Liver (tissue), 9 donors: ENCODE results near the gene BTBD9. TPM values are rescaled to one million over a fixed set of nuclear protein-coding genes. Genes with fewer than 3 reads are reported as not detected.

Experiments used
- DNase-seq: peaks from one replicate; pipeline ENCODE4 v3.0.0-alpha.2; 2017; ENCODE audit warnings: low spot score
- H3K27ac ChIP-seq, 2 donors: one replicate each; pipeline ENCODE4 v1.7.0; 2013; ENCODE audit warnings: inconsistent platforms in 2 of 2, low read length in 2 of 2, control low read depth in 1 of 2, low read depth in 1 of 2, mild to moderate bottlenecking in 1 of 2
- H3K27me3 ChIP-seq, 4 donors: one replicate each; pipeline versions ENCODE4 v1.6.1 to v1.7.0; 2013; ENCODE audit warnings: low read length in 3 of 4, inconsistent platforms in 1 of 4, mild to moderate bottlenecking in 1 of 4, moderate library complexity in 1 of 4; ENCODE audit not compliant: control insufficient read depth in 4 of 4, insufficient read depth in 4 of 4
- H3K36me3 ChIP-seq, 4 donors: one replicate each; pipeline versions ENCODE4 v1.6.1 to v1.7.0; 2013; ENCODE audit warnings: low read length in 3 of 4, mild to moderate bottlenecking in 3 of 4, low read depth in 1 of 4, moderate library complexity in 1 of 4; ENCODE audit not compliant: control insufficient read depth in 4 of 4, insufficient read depth in 3 of 4
- H3K4me1 ChIP-seq, 4 donors: one replicate each; pipeline versions ENCODE4 v1.6.1 to v1.7.0; 2013; ENCODE audit warnings: low read length in 3 of 4, mild to moderate bottlenecking in 3 of 4, moderate library complexity in 1 of 4; ENCODE audit not compliant: control insufficient read depth in 4 of 4, insufficient read depth in 4 of 4
- H3K4me3 ChIP-seq, 3 donors: one replicate each; pipeline versions ENCODE4 v1.6.1 to v1.7.0; 2013; ENCODE audit warnings: low read length in 3 of 3, control low read depth in 1 of 3, low read depth in 1 of 3, mild to moderate bottlenecking in 1 of 3
- H3K9ac ChIP-seq, 2 donors: one replicate each; pipeline ENCODE4 v1.7.0; 2013; ENCODE audit warnings: low read length in 2 of 2, mild to moderate bottlenecking in 2 of 2, moderate library complexity in 2 of 2, control low read depth in 1 of 2, low read depth in 1 of 2
- H3K9me3 ChIP-seq, 4 donors: one replicate each; pipeline versions ENCODE4 v1.6.1 to v1.7.0; 2013; ENCODE audit warnings: low read length in 3 of 4; ENCODE audit not compliant: control insufficient read depth in 4 of 4
- CTCF ChIP-seq: fragments of 150-350 bp; IDR thresholded peaks from 2 replicates; pipeline ENCODE4 v1.5.1; 2017; ENCODE audit warnings: improper control_type of control experiment, low read depth, low read length; ENCODE audit not compliant: missing input control
- EGR1 ChIP-seq, 2 donors: IDR thresholded peaks; 2 replicates each; pipeline ENCODE4 v1.6.1; 2016 to 2018; ENCODE audit warnings: antibody characterized with exemption in 2 of 2, low read depth in 2 of 2
- FOXA1 ChIP-seq: IDR thresholded peaks from 2 replicates; pipeline ENCODE4 v1.6.1; 2016; ENCODE audit warnings: antibody characterized with exemption
- FOXA2 ChIP-seq: IDR thresholded peaks from 2 replicates; pipeline ENCODE4 v1.6.1; 2016; ENCODE audit warnings: antibody characterized with exemption
- GABPA ChIP-seq, 2 donors: IDR thresholded peaks in 1 of 2; conservative IDR thresholded peaks in 1 of 2; 2 replicates each; pipeline ENCODE4 v1.6.1; 2016; ENCODE audit warnings: antibody characterized with exemption in 2 of 2, mild to moderate bottlenecking in 1 of 2, moderate library complexity in 1 of 2
- HNF4G ChIP-seq: IDR thresholded peaks from 2 replicates; pipeline ENCODE4 v1.6.1; 2016; ENCODE audit warnings: antibody characterized with exemption
- RAD21 ChIP-seq, 2 donors: IDR thresholded peaks; 2 replicates each; pipeline ENCODE4 v1.6.1; 2016; ENCODE audit warnings: antibody characterized with exemption in 2 of 2, mild to moderate bottlenecking in 2 of 2
- REST ChIP-seq: IDR thresholded peaks from 2 replicates; pipeline ENCODE4 v1.6.1; 2016; ENCODE audit warnings: antibody characterized with exemption, mild to moderate bottlenecking
- RXRA ChIP-seq, 2 donors: IDR thresholded peaks; 2 replicates each; pipeline ENCODE4 v1.6.1; 2017 to 2018; ENCODE audit warnings: antibody characterized with exemption in 2 of 2, mild to moderate bottlenecking in 1 of 2
- WGBS: extraction: QIAGEN DNeasy Blood & Tissue Kit; methylation state at CpG from one replicate; pipeline ENCODE4 v1.1.7; 2013; 5-methylcytosine and 5-hydroxymethylcytosine counted together
- polyA plus RNA-seq, 2 donors: library from polyadenylated mRNA; stranded (reverse) in 1 of 2; unstranded in 1 of 2; fragments of 200-250 nt in 1 of 2; fragments of >200 nt in 1 of 2; fragmentation: Nextera tagmentation in 1 of 2; extraction: Ambion mirVana in 1 of 2; gene quantifications; one replicate each; pipeline versions ENCODE4 v1.2.1 to v1.2.3, GENCODE V29; 2013 to 2015
- total RNA-seq, 2 donors: library from RNA; depleted of rRNA; stranded (reverse); fragments of >200 nt; gene quantifications; one replicate each; pipeline ENCODE4 v1.2.3, GENCODE V29; 2014
- TF ChIP-seq, protein P1 (sequence below): IDR thresholded peaks from 2 replicates; pipeline ENCODE4 v1.6.1; 2016; ENCODE audit warnings: antibody characterized with exemption
- TF ChIP-seq, protein P2 (sequence below): IDR thresholded peaks from 2 replicates; pipeline ENCODE4 v1.6.1; 2016; ENCODE audit warnings: antibody characterized with exemption
- donor health status: healthy.
- donor health status: healthy.
- donor health status: healthy.
- donor health status: healthy.
- donor health status: healthy.

BTBD9 gene
- total and polyA plus RNA-seq, 4 donors = 2.0 to 12.4 (median 5.7) TPM

- H3K36me3 ChIP-seq = no peaks in the 10 kb centered on the region
- no peak overlapping the region for H3K27ac ChIP-seq
- H3K9ac ChIP-seq = no peak overlapping the region
- 96% methylated on average over 5 of the region's 5 CpGs for WGBS
- DNase-seq = no peak
- no peaks in the 10 kb centered on the region for H3K27me3 ChIP-seq
- no peaks in the 10 kb centered on the region for H3K4me1 ChIP-seq
- H3K9me3 ChIP-seq = no peaks in the 10 kb centered on the region
- no peak overlapping the region for H3K4me3 ChIP-seq
- TF ChIP-seq HNF4G (no peak), EGR1 (IDR thresholded peaks at IDR 0.05; ENCODE audit: low read depth in 2 of 2) (no peak), RAD21 (IDR thresholded peaks at IDR 0.05) (no peak), FOXA1 (no peak), CTCF (no peak)
- TF ChIP-seq, protein P1, sequence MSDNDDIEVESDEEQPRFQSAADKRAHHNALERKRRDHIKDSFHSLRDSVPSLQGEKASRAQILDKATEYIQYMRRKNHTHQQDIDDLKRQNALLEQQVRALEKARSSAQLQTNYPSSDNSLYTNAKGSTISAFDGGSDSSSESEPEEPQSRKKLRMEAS = no peak
Observed at GRCh38 chr6:38215651-38216311, 423.9 kb downstream of the BTBD9 start.

GRCh38 chr6:38215225-38215624 is 424.5 kb downstream of the BTBD9 start:
- no peak for DNase-seq
- TF ChIP-seq, protein P2, sequence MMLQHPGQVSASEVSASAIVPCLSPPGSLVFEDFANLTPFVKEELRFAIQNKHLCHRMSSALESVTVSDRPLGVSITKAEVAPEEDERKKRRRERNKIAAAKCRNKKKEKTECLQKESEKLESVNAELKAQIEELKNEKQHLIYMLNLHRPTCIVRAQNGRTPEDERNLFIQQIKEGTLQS = no peak
- 93% methylated on average over 11 of the region's 11 CpGs for WGBS
- no peaks in the 10 kb centered on the region for H3K36me3 ChIP-seq
- H3K27ac ChIP-seq = no peak overlapping the region
- H3K4me1 ChIP-seq = no peaks in the 10 kb centered on the region
- H3K9me3 ChIP-seq = no peaks in the 10 kb centered on the region
- no peak overlapping the region for H3K4me3 ChIP-seq
- H3K9ac ChIP-seq = no peak overlapping the region
- H3K27me3 ChIP-seq = no peaks in the 10 kb centered on the region

GRCh38 chr6:38214159-38214558 is 425.6 kb downstream of the BTBD9 start:
- Histone ChIP-seq H3K4me1 (no peaks in the 10 kb centered on the region), H3K27ac (no peak overlapping the region), H3K9ac (no peak overlapping the region), H3K27me3 (no peaks in the 10 kb centered on the region), H3K9me3 (no peaks in the 10 kb centered on the region), H3K36me3 (no peaks in the 10 kb centered on the region), H3K4me3 (no peak overlapping the region)
- no peak for DNase-seq
- WGBS = 86% methylated on average over 2 of the region's 2 CpGs
- TF ChIP-seq GABPA (IDR thresholded peaks at IDR 0.05 in 1 of 2, conservative IDR thresholded peaks at IDR 0.05 in 1 of 2) (no peak), REST (no peak), FOXA2 (no peak), CTCF (no peak), RXRA (IDR thresholded peaks at IDR 0.05) (no peak), HNF4G (no peak)
- TF ChIP-seq, protein P2 = no peak
